HT-29 (cell line): ENCODE data around the gene CHCHD4. TPM values are rescaled to one million over a fixed set of nuclear protein-coding genes. Genes with fewer than 3 reads are reported as not detected.
A peak's percentile ranks its signal among the peaks of the same experiment; 100 is the strongest.
"Not testable (repeated sequence)": the region's sequence is repeated elsewhere in the genome, so short reads cannot be mapped to it uniquely, and the experiment has no call there.

Experiments used
- DNase-seq: peaks from one replicate; pipeline ENCODE4 v3.0.0-alpha.2; 2015; ENCODE audit warnings: low spot score
- total RNA-seq: library from RNA; depleted of rRNA; stranded (reverse); fragments of >200 nt; shearing (Covaris generic); gene quantifications from 2 replicates; pipeline ENCODE4 v1.2.3, GENCODE V29; 2014

The CHCHD4 gene
- total RNA-seq, 1 experiment from 2014 or later, result 11.7 TPM

DNA sequence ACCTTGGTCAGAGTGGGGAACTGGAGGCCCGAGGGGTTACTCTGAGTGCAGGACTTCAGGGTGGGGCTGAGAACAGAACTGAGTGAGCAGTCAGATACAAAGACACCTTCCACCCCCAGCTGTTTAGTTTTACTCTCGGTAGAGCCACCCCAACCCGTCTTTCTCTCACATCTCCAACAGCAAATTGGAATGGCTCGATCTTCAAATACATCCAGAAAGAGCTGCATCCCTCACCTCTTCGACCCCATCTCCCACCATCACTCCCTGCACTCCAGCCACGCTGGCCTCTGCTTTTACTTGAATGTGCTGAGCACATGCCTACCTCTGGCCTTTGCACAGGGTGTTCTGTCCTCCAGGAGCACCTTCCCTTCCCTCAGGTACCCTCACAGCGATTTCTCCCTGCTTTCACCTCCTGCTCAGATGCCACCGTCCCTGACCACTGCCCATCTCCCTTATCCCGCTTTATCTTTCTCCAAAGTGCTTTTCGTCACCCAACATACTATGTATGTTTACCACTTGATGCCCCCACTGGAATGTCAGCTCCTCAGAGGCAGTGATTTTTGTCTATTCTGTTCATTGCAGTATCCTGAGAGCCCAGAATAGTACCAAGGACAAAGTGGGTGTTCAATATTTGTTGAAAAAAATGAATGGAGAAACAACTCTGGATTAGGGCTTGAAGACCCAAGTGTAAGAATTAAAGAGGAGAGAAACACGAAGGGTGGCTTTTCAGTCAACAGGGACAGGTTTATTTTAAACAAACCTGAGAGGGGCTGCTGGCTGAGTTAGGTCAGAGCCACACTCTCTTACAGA is 4.4 kb downstream of the CHCHD4 start:
- DNase-seq, result no peak

DNA sequence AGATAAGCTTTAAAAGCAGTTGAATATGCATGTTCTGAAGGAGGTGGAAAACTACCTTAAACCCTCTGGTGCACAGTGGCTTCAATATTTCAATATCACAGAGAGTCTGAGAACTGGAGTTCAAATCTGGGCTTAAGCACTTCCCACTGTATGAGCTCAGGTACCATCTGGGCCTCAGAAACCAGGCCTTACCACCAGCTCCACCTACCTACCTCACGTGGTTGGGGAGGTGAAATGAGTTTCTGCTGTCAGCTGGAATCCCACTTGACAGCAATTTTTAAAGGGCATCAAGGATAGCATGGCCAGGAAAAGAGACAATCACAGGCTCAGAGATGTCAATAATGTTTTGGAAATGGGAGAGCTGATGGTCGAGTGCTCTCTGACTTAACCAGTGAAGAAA is 5.0 kb downstream of the CHCHD4 start:
- no peak for DNase-seq

DNA sequence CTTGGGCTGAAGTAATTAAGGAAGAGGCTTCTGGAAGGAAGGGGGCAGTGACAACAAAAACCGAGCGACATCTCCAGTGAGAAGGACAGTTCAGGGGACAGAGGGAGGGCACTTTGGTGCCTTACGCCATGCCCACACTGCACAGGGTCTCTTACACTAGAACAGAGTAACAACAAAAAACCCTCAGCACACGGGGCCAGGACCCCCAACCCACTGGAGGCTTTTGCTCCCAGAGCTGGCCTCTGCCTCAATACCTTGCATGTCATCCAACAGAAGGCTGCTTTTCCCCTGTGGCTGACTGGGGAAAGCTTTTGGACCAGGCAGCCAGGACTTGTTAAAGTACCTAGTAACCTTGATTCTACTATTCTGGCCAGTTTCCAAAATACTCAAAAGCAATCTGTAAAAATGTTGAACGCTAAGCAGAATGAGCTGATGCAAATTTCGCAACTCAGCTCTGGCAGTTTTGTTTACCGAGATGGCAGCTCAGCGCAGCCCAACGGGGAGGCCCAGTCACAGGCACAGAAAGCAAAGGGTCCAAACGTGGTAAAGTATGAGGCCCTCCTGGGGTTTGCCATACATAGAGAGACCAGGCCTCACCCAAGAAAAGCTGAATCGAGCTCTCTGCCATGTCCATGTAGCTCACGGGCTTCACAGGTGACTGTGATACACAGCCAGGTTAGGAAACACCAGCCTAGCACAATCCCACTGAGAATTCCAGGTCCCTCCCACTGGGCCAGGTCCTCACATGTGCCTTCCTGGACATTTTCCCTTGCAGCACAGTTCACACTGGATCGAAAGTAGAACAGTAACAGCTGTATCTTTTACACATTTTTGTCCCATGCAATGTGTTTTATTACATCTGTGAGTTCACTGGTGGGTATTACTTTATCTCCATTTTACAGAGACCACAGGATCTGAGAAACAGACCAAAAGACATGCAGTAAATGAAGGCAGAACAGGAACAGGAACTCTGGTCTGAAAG is 6.0 kb downstream of the CHCHD4 start:
- no peak for DNase-seq

DNA sequence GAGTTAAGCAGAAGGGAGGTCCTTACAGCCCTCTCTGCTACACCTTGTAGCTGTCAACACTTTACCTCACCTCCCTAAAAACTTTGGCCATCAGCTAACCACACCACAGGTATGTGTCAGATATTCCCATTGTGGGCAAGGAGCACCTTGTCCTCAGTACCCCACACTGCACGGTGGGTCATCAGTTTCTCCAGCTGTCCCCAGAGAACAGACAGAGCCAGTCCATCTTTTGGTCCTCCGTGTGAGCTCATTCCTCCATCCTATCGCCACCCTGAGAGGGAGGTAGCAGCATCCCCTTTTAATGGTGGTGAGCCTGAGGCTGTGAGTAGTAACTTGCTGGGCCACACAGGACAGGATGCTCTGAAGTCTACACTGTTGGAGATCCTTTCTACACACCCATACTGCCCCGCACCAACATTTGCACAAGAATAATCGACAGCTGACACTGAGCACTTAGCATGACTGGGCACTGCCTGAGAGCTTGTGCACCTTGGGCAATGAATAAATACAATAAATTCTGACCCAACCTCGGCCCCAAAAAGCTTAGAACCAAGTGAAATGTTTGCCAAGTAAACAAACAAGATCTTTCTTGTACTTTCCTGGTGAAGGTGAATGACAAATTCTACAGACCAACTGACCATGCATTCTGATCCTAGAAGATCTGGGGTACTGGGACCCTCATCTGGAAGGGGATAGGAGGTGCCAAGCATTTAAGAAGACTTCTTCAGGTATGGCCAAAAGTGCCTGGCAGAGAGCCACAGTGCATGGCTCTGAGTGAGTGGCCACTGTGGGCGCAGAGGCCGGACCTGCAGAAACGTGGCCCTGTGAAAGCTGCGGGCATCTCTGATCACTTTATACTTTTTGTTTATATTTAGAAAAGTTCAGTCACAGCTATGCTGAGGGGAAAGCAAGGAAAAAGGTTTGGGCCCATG is 6.9 kb downstream of the CHCHD4 start:
- DNase-seq, result no peak

DNA sequence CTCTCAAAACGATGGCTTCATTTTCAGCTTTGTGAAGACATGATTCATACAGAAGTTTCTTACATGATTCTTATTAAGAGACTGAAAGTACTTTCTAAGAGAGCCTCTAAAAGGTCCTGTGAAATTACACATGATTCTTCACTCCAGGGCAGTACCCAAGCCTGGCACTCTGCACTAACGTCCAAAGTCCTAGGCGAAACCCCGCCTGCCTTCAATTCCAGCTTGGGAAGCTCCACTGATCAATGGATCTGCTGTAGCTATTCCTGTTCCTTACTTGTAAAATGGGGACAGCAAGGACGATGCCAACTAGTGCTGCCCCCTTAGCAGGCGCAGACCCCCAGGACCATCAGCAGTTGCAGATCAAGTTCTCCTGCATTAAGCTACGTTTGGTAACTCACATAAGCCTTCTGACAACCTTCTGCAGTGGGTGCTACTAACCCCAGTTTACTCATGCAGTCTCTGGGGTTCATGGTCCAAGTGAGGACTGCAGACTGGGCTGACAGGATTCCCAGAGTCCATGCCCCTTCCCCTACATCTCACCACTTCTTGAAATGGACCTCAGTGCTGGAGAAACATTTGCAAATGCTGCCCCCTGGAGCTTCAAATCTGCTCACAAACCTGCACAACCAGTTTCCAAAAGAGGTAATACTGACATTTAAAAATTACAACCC is 10.6 kb downstream of the CHCHD4 start:
- peak; percentile 67 for DNase-seq

DNA sequence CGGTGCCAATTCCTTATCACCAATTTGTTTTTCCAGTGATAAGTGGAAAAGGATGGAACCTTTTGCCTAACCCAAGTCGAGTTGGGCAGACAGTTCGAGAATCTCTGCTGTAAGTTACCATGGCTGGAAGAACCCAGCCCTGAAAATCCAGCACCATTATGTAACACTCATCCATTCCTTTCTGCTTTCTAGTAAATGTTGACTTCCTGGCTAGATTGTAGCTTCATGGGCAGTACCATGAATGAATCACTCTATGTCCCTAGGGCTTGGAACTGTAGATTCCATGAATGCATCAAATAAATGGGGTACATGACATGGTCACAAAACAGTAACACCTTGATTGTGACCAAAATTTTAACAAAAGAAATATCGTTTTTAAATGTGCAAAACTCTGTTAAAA is 14.0 kb downstream of the CHCHD4 start:
- no peak for DNase-seq

DNA sequence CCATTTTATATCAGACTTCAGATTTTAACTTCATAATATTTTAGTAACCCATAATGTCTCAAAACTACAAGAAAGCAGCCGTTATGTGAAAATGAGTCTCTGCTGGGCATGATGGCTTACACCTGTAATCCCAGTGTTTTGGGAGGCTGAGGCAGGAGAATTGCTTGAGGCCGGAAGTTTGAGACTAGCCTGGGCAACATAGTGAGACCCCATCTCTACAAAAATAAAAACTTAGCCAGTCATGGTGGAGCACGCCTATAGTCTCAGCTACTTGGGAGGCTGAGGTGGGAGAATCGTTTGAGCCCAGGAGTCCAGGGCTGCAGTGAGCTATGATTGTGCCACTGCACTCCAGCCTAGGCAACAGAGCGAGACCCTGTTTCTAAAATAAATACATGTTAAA is 14.8 kb downstream of the CHCHD4 start:
- DNase-seq, result not testable (repeated sequence)

DNA sequence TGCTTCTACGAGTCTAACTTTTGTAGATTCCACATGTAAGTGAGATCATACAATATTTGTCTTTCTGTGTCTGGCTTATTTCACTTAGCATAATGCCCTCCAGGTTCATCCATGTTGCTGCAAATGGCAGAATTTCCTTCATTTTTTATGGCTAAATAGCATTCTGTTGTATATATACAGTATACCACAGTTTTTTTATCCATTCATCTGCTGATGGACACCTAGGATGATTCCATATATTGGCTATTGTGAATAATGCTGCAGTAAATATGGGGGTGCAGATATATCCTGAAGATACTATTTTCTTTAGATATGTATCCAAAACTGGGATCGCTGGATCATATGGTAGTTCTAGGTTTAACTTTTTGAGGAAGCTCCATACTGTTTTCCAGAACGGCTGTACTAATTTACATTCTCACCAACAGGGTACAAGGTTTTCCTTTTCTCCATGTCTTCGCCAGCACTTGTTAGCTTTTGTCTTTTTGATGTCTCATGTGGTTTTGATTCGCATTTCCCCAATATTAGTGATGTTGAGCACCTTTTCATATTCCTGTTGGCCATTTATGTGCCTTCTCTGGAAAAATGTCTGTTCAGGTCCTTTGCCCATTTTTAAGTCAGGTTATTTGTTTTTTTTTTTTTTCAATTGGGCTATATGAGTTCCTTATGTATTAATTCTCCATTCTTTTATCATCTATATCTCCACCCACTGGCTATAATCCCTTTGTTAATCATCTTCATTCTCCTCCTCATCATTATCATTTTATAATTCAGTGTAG is 26.9 kb downstream of the CHCHD4 start:
- DNase-seq, result no peak

DNA sequence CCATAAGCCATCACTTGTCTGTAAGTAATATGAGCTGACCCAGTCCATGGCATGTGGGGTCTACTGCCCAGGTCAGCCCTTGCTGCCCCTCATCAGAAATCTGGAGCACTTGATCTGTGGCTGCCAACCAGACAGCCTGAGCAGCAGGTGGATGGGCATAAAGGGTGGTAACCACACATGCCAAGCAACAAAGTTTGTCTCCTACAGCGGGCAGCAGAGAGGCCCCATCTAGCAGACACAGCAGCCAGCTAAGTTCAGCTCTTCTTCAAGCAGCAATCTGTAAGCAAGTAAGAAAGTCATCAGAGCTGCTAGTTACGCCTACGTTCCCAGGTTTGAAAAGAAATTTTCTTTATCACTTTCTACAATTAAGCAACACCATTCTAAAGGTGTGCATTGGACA is 27.9 kb downstream of the CHCHD4 start:
- no peak for DNase-seq

DNA sequence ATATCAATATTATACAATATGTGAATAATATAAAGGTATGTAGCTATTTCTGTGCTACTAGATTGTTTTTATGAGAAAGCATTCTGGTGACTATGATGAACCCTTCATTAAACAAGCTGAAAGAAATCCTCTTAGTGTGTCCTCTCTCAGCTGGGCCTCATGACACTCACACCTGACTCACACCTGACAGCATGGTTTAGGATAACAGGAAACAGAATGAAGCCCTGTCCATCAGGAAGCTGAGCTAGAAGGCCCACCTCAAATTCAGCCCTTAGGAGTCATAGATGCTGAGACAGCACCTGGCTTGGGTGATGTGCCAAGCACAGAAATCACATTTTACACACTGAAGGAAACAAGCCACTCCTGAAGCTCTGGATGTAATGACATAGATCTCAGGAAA is 30.8 kb downstream of the CHCHD4 start:
- DNase-seq, result no peak

DNA sequence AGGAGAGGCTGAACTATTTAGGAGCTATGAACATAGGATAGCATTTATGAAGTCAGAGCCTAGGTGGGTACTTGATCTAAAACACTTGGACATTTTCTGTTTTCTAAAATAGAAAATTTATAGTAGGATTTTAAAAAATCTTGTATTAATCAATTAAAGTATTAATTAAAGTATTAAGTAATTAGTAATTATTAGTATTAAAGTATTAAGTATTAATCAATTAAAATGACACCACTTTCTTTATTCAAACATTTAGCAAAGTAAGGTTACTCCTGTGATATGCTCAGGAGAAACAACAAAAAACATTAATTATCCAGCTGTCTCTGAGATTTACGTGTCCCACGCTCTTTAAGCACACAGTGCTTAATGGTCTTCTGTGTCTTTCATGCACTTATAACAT is 32.2 kb downstream of the CHCHD4 start:
- DNase-seq, result no peak

DNA sequence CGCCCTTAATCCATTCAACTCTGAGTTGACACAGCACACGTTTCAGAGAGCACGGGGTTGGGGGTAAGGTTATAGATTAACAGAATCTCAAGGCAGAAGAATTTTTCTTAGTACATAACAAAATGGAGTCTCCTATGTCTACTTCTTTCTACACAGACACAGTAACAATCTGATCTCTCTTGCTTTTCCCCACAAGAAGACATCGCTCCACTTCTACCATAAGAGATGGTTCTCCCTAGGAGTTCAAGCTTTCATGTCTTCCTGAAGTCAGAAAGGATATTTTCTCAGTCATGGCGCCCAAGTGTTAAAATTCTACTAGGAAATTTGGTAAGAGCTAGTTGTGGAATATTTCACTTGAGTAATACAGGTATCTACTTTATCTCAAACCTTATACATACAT is 32.7 kb downstream of the CHCHD4 start:
- peak; percentile 9 for DNase-seq

DNA sequence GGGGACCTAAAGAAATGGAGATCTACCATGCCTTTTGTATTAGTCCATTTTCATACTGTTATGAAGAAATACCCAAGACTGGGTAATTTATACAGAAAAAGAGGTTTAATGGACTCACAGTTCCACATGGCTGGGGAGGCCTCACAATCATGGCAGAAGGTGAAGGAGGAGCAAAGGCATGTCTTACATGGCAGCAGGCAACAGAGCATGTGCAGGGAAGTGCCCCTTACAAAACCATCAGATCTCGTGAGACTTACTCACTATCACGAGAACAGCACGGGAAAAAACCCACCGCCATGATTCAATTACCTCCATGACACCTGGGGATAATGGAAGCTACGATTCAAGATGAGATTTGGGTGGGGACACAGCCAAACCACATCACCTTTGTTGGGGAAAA is 37.2 kb downstream of the CHCHD4 start:
- not testable (repeated sequence) for DNase-seq

DNA sequence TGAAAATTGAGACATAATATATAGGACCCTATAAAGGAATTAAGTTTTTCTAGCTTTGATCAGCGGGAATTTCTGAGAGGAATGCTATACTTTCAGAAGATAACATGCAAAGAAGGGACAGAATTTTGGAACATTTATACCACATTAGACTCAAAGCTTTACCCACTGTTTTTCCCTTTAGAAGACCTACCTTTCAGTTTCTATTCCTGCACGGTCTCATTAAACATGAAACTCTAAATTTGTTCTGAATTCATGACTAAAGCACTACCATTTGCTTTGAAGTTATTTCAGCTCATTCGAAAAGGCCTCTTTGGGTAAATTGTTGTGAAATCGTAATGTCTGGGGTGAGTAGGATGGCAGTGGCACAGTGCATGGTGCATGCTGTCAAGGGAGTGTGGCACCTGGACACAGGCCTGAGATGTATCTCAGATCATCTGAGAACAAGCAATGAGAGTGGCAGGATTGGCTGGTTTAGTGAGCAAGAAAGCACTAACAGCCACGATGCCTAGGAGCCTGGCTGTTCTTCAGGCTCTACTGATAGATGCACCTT is 42.5 kb downstream of the CHCHD4 start:
- DNase-seq, result no peak

DNA sequence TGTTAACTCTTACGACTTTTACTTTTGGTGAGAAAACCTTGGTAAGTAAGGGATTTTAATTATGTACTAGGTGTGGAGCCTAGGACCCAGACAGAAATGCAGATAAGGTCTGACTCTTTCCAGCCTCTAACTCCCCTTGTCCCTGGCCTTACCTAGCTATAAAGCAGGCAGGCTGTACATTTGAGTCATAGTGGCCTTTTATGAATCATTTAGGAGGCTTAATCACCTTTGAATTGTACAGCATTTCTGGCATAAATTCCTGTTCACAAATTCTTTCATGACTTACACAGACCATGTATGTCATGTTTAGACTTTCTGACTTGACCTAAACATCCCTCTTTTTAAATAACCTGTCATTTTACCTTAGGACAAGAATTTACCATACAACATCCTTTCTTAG is 47.4 kb downstream of the CHCHD4 start:
- DNase-seq, result peak; percentile 3

DNA sequence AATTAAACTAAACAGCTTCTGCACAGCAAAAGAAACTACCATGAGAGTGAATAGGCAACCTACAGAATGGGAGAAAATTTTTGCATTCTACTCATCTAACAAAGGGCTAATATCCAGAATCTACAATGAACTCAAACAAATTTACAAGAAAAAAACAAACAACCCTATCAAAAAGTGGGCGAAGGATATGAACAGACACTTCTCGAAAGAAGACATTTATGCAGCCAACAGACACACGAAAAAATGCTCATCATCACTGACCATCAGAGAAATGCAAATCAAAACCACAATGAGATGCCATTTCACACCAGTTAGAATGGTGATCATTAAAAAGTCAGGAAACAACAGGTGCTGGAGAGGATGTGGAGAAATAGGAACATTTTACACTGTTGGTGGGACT is 49.4 kb downstream of the CHCHD4 start:
- DNase-seq, result not testable (repeated sequence)

DNA sequence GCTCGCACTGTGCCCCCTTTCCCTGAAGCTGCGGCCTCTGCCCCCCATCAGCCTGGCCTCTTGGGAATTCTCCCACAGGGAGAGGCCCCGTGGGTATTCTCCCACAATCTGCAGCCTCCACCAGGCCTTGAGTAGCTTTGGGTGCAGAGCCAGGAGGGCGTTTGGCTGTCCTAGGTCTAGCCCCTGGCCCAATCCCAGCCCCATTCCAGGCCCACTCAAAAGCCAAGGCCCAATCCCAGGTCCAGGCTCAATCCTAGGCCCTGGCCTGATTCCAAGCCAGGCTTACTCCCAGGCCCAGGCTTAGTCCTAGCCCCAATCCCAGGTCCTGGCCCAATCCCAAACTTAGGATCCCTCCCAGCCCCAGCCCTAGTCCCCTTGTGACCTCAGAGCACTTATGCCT is 59.8 kb downstream of the CHCHD4 start:
- DNase-seq, result no peak

DNA sequence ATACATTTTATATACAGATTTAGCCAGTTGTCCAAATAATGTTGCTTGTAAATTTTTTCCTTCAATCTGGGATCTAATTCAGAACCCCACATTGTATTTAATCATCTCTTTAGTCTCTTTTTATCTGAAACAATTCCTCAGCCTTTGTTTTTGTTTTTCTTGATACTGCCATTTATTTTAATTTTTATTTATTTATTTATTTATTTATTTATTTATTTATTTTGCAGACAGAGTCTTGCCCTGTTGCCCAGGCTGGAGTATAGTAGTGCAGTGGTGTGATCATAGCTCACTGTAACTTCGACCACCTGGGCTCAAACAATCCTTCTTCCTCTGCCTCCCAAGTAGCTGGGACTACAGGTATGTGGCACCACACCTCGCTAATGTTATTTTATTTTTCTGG is 61.5 kb downstream of the CHCHD4 start:
- no peak for DNase-seq
